A549 (cell line): ENCODE measurements around the gene MYMK. TPM values are rescaled to one million over a fixed set of nuclear protein-coding genes. Genes with fewer than 3 reads are reported as not detected.
A peak's percentile ranks its signal among the peaks of the same experiment; 100 is the strongest.

Source experiments
- ATAC-seq, 2 experiments: fragments of 200-7000 bp in 1 of 2; fragments of >200 bp in 1 of 2; cut with Nextera tagmentation in 1 of 2; cut with Tn5 transposase in 1 of 2; 3 replicates each; pipeline versions ENCODE4 v1.8.0 to v1.9.1; 2018 to 2020; ENCODE audit warnings: mild to moderate bottlenecking in 1 of 2, moderate library complexity in 1 of 2
- CTCF ChIA-PET: fragments of 300-600 bp; sonication (Branson Sonifier 250); formaldehyde crosslinking; extraction: SDS; loops from one replicate; lab custom pipeline; 2021; ENCODE audit warnings: antibody characterized with exemption, inconsistent platforms; lab: Yijun Ruan, JAX
- POLR2A ChIA-PET: fragments of 350-600 bp; formaldehyde crosslinking; extraction: SDS; loops from one replicate; lab custom pipeline; 2021; ENCODE audit warnings: antibody characterized with exemption, inconsistent platforms; lab: Yijun Ruan, JAX
- DNase-seq, 2 experiments: peaks; one replicate each; pipeline versions ENCODE4 v3.0.0 to v3.0.0-alpha.2; 2011 to 2016; ENCODE audit warnings: low read depth in 1 of 2, low spot score in 1 of 2
- FAIRE-seq: peaks from 2 replicates; lab custom pipeline; 2011; peaks lifted over from hg19 to GRCh38; lab: Jason Lieb, UNC
- H3K27ac ChIP-seq, 2 experiments: fragments of >200 bp; sonication (Bioruptor Twin); formaldehyde crosslinking; 3 replicates each; pipeline ENCODE4 v1.5.1; 2016 to 2017
- H3K4me1 ChIP-seq: fragments of >200 bp; sonication (Bioruptor Twin); formaldehyde crosslinking; 3 replicates; pipeline ENCODE4 v1.6.1; 2016
- H3K4me2 ChIP-seq: fragments of >200 bp; sonication (Bioruptor Twin); formaldehyde crosslinking; 3 replicates; pipeline ENCODE4 v1.6.1; 2016
- H3K4me3 ChIP-seq: fragments of >200 bp; sonication (Bioruptor Twin); formaldehyde crosslinking; 3 replicates; pipeline ENCODE4 v1.5.1; 2016
- H3K9me3 ChIP-seq: fragments of >200 bp; sonication (Bioruptor Twin); formaldehyde crosslinking; 3 replicates; pipeline ENCODE4 v1.6.1; 2016
- CBX2 ChIP-seq: fragments of 200-600 bp; sonication (generic); IDR thresholded peaks from 2 replicates; pipeline ENCODE4 v1.6.1; 2016; ENCODE audit warnings: low read depth, mild to moderate bottlenecking, borderline replicate concordance
- CBX8 ChIP-seq: fragments of 200-600 bp; sonication (generic); IDR thresholded peaks from 2 replicates; pipeline ENCODE4 v1.6.1; 2016
- CEBPB ChIP-seq, 2 experiments: fragments of >200 bp in 1 of 2; sonication (Bioruptor Twin) in 1 of 2; formaldehyde crosslinking in 1 of 2; IDR thresholded peaks; 2 replicates each; pipeline ENCODE4 v1.6.1; 2012 to 2016
- EHF ChIP-seq: fragments of 250-450 bp; sonication (Bioruptor Pico); IDR thresholded peaks from 2 replicates; pipeline ENCODE4 v1.5.0; 2020; ENCODE audit warnings: mild to moderate bottlenecking
- EHMT2 ChIP-seq: fragments of 200-600 bp; sonication (generic); IDR thresholded peaks from 2 replicates; pipeline ENCODE4 v1.6.1; 2016; ENCODE audit warnings: antibody characterized with exemption, low read depth, mild to moderate bottlenecking, moderate library complexity
- FOXS1 ChIP-seq: fragments of 250-450 bp; sonication (Bioruptor Pico); IDR thresholded peaks from 2 replicates; pipeline ENCODE4 v1.5.0; 2020; ENCODE audit warnings: mild to moderate bottlenecking, moderate library complexity
- HDAC2 ChIP-seq: fragments of 200-600 bp; sonication (generic); IDR thresholded peaks from 2 replicates; pipeline ENCODE4 v1.6.1; 2016
- HOXA7 ChIP-seq: fragments of 250-450 bp; sonication (Bioruptor Pico); IDR thresholded peaks from 2 replicates; pipeline ENCODE4 v1.5.0; 2020; ENCODE audit warnings: mild to moderate bottlenecking, moderate library complexity
- HOXB13 ChIP-seq: fragments of 250-450 bp; sonication (Bioruptor Pico); IDR thresholded peaks from 2 replicates; pipeline ENCODE4 v1.5.0; 2020; ENCODE audit warnings: low read depth, mild to moderate bottlenecking, moderate library complexity
- HOXB5 ChIP-seq: fragments of 250-450 bp; sonication (Bioruptor Pico); IDR thresholded peaks from 2 replicates; pipeline ENCODE4 v1.5.0; 2020; ENCODE audit warnings: mild to moderate bottlenecking, moderate library complexity
- KDM1A ChIP-seq: fragments of 200-600 bp; sonication (generic); IDR thresholded peaks from 2 replicates; pipeline ENCODE4 v1.6.1; 2016; ENCODE audit warnings: low read depth, mild to moderate bottlenecking
- KDM5A ChIP-seq: fragments of 200-600 bp; sonication (generic); IDR thresholded peaks from 2 replicates; pipeline ENCODE4 v1.6.1; 2016; ENCODE audit warnings: antibody characterized with exemption, mild to moderate bottlenecking
- MYC ChIP-seq: IDR thresholded peaks from 2 replicates; pipeline ENCODE4 v1.6.1; 2012; ENCODE audit warnings: mild to moderate bottlenecking, inconsistent platforms, low read length, improper control_type of control experiment, borderline replicate concordance
- NFE2L2 ChIP-seq: fragments of 150-350 bp; conservative IDR thresholded peaks from 2 replicates; pipeline ENCODE4 v1.6.1; 2014; ENCODE audit warnings: low read length
- PHF8 ChIP-seq: fragments of 200-600 bp; sonication (generic); IDR thresholded peaks from 2 replicates; pipeline ENCODE4 v1.6.1; 2016; ENCODE audit warnings: low read depth, mild to moderate bottlenecking, antibody characterized with exemption, moderate library complexity, borderline replicate concordance
- POLR2A ChIP-seq: IDR thresholded peaks from 2 replicates; pipeline ENCODE4 v1.6.1; 2012; ENCODE audit warnings: mild to moderate bottlenecking, low read length
- ZSCAN20 ChIP-seq: fragments of 250-450 bp; sonication (Bioruptor Pico); IDR thresholded peaks from 2 replicates; pipeline ENCODE4 v1.8.0; 2022; ENCODE audit warnings: mild to moderate bottlenecking, moderate library complexity
- WGBS: methylation state at CpG from one replicate; pipeline ENCODE4 v1.1.6; 2017; ENCODE audit errors: missing lambda C conversion rate; 5-methylcytosine and 5-hydroxymethylcytosine counted together
- polyA plus RNA-seq, 4 experiments: library from polyadenylated mRNA; depleted of rRNA in 3 of 4; stranded (reverse); fragments of >200 nt; fragmentation: RNase III in 1 of 4; extraction: RNeasy Plus Mini Kit Qiagen cat#74134 plus additional on column Dnase treatment in 1 of 4; gene quantifications; 2 replicates in 3 of 4; 3 replicates in 1 of 4; pipeline ENCODE4 v1.2.3, GENCODE V29; 2011 to 2017
- TF ChIP-seq, protein P1 (sequence below): fragments of >200 bp; sonication (Bioruptor Twin); formaldehyde crosslinking; IDR thresholded peaks from 3 replicates; pipeline ENCODE4 v1.6.1; 2016
- TF ChIP-seq, protein P2 (sequence below): IDR thresholded peaks from 2 replicates; pipeline ENCODE4 v1.6.1; 2012; ENCODE audit warnings: low read depth, borderline replicate concordance
- TF ChIP-seq, protein P3 (sequence below): IDR thresholded peaks from 2 replicates; pipeline ENCODE4 v1.6.1; 2012
- TF ChIP-seq, protein P4 (sequence below): fragments of >200 bp; sonication (Bioruptor Twin); formaldehyde crosslinking; IDR thresholded peaks from 3 replicates; pipeline ENCODE4 v1.5.1; 2016

The MYMK gene
- polyA plus RNA-seq, 2 of the 4 experiments (the other 2 are of a cell fraction): not detected

DNA sequence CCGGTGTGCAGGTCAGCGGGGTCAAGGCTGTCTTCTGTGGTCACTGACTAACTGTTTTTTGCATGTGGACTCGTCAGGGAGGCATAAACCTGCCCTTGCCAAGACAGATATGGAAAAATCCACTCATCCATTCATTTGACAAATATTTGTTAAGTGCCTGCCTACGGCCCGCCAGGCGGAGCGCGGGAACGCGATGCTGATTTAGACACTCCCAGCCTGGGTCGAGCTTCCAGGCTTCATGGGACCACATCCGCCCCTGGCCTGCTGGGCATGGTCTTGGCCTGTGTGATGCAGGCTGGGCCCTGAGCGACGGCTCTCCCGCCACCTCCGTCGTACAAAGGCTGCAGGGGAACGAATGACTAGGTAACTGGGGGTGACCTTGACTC lies 18.1 kb downstream of the MYMK start (continued):
- TF ChIP-seq, protein P1, sequence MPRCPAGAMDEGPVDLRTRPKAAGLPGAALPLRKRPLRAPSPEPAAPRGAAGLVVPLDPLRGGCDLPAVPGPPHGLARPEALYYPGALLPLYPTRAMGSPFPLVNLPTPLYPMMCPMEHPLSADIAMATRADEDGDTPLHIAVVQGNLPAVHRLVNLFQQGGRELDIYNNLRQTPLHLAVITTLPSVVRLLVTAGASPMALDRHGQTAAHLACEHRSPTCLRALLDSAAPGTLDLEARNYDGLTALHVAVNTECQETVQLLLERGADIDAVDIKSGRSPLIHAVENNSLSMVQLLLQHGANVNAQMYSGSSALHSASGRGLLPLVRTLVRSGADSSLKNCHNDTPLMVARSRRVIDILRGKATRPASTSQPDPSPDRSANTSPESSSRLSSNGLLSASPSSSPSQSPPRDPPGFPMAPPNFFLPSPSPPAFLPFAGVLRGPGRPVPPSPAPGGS: no peak
- no peak for TF ChIP-seq KDM1A
- no peak for TF ChIP-seq CBX8
- TF ChIP-seq POLR2A: no peak
- no peak for TF ChIP-seq FOXS1 (CRISPR knock-in tag)

DNA sequence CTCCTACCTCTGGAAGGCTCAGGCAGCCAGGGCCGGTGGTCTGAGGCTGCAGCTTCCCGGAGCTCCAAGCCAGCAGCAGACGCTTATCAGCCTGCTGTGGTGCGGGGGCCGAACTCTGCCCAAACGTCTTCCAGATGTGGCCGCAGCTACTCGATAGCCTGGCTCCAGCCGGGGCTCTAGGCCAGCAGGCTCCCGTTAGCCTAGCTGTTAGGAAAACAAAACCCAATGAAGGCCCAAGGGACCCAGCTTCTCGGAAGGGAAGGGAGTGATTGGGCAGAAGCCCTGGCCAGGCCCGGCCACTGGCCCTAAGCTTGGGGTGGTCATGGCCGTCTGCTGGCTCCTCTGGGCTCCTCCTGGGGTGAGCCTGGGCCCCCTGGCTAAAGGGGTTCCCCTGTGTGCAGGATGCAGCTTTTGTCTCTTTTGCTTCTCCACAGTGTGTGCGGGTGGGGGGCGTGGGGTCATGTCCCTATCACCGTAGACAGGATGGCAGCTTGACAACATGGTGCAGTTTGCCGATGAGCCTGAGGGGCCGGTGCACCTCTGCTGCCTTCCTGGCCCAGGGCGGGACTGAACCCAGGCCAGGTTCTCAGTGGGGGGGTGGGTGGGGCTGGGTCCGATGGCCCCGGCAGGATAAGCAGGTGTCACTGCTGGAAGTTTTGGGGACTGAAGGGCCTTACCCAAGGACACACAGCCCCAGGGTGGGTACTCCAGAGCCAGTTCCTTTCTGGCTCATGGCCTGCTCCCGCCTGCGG lies 18.7 kb downstream of the MYMK start:
- DNase-seq (no peak), FAIRE-seq (no peak), ATAC-seq (peak in 1 of 2 experiments; percentile 10; a peak in 1 of 6 replicates)
- TF ChIP-seq HOXB13 (CRISPR knock-in tag) (no peak), ZSCAN20 (CRISPR knock-in tag) (no peak), HOXA7 (no peak), HDAC2 (no peak), NFE2L2 (no peak), KDM5A (no peak), MYC (no peak), EHMT2 (no peak)
- TF ChIP-seq, protein P2, sequence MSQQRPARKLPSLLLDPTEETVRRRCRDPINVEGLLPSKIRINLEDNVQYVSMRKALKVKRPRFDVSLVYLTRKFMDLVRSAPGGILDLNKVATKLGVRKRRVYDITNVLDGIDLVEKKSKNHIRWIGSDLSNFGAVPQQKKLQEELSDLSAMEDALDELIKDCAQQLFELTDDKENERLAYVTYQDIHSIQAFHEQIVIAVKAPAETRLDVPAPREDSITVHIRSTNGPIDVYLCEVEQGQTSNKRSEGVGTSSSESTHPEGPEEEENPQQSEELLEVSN: no peak
- ChIA-PET POLR2A (no interaction called here), CTCF (interaction anchor here (0.7 to 1.3 kb wide), 6 partner anchors 10 to 24 kb away, joined by 3 to 5 read pairs (median 3); no protein-coding TSS in a partner anchor)
- H3K4me1 ChIP-seq: peaks cover 13% of the 10 kb centered on the region
- 73% methylated on average over 16 of the region's 23 CpGs for WGBS
- H3K9me3 ChIP-seq: peaks cover 27% of the 10 kb centered on the region
- H3K27ac ChIP-seq: no peak overlapping the region
- no peak overlapping the region for H3K4me2 ChIP-seq
- no peak overlapping the region for H3K4me3 ChIP-seq

DNA sequence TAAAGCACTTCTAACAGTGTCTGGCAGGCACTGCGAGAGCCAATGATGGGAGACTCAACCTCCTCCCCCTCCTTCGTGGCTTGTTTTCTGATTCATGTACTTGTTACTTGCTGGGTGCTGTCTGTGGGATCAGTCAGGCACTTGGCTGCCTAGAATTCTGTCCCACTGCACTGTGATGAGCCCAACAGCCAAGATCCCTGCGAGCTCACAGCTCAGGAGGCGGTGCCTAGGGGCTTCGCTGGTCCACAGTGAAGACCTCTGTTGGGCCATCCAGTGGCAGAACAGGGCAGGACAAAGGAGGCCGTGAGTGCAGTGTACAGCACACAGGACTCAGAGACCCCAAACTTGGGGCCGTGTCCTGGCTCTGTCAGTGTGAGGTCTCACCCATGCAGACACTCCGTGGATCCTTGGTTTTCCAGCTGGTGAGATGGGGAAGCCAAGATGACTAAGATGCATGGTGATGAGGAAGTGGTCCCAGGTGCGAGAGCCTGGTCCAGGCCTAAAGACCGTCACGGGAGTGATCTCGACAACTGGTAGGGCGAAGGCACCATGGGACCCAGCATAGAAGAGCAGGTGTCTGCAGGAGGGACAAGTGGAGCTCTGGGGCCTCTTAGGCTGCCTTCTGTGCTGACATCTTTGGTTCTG lies 19.5 kb downstream of the MYMK start:
- CTCF ChIA-PET: interaction anchor here (0.9 to 1.3 kb wide), 4 partner anchors 9 to 24 kb away, joined by 3 to 5 read pairs (median 4); no protein-coding TSS in a partner anchor

DNA sequence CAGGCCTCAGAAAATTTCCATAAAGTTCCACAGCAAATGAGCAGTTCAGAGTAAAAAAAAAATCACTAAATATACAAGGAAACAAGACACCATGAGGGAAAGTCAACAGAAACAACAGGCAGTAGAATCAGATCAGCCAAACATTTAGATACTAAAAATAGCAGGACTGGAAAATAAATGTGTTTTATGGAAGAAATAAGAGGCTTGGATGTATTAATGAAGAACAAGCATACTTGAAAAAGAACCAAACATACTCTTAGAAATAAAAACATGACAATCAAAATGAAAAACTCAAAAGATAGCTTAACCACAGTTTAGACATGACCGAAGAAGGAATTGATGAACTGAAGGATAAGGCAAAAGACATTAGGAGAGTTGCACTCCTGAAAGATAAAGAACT lies 22.6 kb downstream of the MYMK start:
- ChIA-PET POLR2A (no interaction called here), CTCF (no interaction called here)
- no peak for FAIRE-seq
- Histone ChIP-seq H3K9me3 (peaks cover 30% of the 10 kb centered on the region), H3K4me3 (no peak overlapping the region), H3K27ac (no peak overlapping the region), H3K4me1 (no peaks in the 10 kb centered on the region), H3K4me2 (no peak overlapping the region)
- 55% methylated on average over 1 of the region's 1 CpG for WGBS
- no peak for ATAC-seq
- DNase-seq: no peak
- TF ChIP-seq EHF (no peak), CBX2 (no peak), NFE2L2 (no peak), KDM5A (no peak), HOXB5 (CRISPR knock-in tag) (no peak), FOXS1 (CRISPR knock-in tag) (no peak), CBX8 (no peak), HDAC2 (no peak), CEBPB (IDR thresholded peaks at IDR 0.05) (no peak)
- TF ChIP-seq, protein P1: no peak
- TF ChIP-seq, protein P3, sequence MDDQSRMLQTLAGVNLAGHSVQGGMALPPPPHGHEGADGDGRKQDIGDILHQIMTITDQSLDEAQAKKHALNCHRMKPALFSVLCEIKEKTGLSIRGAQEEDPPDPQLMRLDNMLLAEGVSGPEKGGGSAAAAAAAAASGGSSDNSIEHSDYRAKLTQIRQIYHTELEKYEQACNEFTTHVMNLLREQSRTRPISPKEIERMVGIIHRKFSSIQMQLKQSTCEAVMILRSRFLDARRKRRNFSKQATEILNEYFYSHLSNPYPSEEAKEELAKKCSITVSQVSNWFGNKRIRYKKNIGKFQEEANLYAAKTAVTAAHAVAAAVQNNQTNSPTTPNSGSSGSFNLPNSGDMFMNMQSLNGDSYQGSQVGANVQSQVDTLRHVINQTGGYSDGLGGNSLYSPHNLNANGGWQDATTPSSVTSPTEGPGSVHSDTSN: no peak
- TF ChIP-seq, protein P4, sequence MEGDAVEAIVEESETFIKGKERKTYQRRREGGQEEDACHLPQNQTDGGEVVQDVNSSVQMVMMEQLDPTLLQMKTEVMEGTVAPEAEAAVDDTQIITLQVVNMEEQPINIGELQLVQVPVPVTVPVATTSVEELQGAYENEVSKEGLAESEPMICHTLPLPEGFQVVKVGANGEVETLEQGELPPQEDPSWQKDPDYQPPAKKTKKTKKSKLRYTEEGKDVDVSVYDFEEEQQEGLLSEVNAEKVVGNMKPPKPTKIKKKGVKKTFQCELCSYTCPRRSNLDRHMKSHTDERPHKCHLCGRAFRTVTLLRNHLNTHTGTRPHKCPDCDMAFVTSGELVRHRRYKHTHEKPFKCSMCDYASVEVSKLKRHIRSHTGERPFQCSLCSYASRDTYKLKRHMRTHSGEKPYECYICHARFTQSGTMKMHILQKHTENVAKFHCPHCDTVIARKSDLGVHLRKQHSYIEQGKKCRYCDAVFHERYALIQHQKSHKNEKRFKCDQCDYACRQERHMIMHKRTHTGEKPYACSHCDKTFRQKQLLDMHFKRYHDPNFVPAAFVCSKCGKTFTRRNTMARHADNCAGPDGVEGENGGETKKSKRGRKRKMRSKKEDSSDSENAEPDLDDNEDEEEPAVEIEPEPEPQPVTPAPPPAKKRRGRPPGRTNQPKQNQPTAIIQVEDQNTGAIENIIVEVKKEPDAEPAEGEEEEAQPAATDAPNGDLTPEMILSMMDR: no peak

More for the DNA sequence above, 19.5 kb downstream of the MYMK start:
- no peak for ATAC-seq
- WGBS: 72% methylated on average over 12 of the region's 13 CpGs
- POLR2A ChIA-PET: no interaction called here
- FAIRE-seq: no peak
- H3K4me1 ChIP-seq: peaks cover 13% of the 10 kb centered on the region
- no peak overlapping the region for H3K4me3 ChIP-seq
- H3K9me3 ChIP-seq: peaks cover 30% of the 10 kb centered on the region
- DNase-seq: no peak
- H3K27ac ChIP-seq: no peak overlapping the region
- no peak overlapping the region for H3K4me2 ChIP-seq
- no peak for TF ChIP-seq PHF8
- TF ChIP-seq, protein P4: no peak
